Smooth muscle cell of the brain vasculature (primary cell): ENCODE measurements around the gene DOCK2.
"Not testable (repeated sequence)": the region's sequence is repeated elsewhere in the genome, so short reads cannot be mapped to it uniquely, and the experiment has no call there.

Experiments
- DNase-seq: peaks from one replicate; pipeline ENCODE4 v3.0.0-alpha.2; 2012; ENCODE audit warnings: low read depth, low spot score

The DOCK2 gene

DNA sequence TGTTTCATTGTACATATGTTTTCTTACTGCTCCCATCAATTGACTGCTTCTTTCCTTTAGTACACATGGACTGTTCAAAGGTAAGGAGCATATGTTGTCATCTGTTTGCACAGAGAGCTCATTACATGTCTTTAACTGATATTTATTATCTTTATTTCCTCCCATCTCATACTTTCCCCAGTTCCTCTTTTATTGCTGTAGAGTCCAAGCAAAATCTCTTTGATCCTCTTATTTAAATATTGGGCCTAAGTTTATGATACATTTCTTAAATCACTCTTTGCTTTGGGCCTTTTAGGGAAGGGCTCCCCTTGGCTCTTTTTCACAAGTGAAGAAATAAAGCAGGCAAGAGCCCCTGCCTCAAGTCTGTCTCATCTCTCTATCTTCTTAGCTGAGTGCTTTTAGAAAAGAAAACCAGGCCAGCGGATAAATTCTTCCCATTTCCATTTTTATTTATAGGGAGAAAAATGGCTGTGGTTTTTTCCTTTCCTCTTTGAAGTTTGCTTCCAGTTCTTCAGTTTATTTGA, 152.4 kb downstream of the DOCK2 start:
- no peak for DNase-seq

DNA sequence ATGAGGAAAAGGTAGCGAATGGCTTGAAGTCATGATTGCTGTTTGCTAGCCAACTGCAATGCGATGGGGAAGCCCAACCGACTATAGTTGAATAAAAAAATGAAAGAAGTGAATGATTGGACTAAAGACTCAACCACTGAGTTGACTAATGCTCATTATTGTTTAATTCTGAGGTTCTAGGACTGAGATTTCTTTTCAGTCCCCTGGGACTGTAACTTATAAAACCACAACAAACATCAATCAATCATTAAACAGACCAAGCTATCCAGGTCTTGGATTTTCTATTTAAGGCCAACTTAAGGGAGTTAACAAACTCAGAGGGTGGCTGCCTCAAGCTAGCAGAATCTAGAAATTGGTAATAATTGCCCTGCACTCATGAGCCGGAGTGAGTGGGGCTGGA, 154.2 kb downstream of the DOCK2 start:
- no peak for DNase-seq

- DNase-seq: no peak
Measured at GRCh38 chr5:169795338-169795737, 158.3 kb downstream of the DOCK2 start.

- DNase-seq: no peak
Measured at GRCh38 chr5:169796731-169797130, 159.7 kb downstream of the DOCK2 start.

GRCh38 chr5:169797577-169797976, 160.5 kb downstream of the DOCK2 start:
- DNase-seq: no peak

DNA sequence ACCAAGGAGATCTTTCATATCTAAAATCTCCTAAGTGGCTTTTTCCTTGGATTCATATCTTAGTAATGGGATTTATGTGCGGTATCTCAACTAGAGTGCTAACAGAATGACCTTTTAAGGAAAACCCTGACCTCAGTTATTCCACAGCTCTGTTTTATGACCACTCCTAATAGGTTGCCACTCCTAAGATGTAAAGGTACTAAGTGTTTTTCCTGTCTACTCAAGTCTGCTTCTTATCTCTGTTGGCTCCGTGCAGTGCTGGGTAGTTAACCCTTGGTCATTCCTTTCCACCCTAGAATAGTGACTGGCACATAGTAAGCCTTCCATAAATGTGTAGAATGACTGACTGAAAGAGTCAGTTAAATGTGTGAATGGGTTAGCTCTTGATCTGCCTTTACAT, 161.4 kb downstream of the DOCK2 start:
- no peak for DNase-seq

- DNase-seq: no peak
Measured at GRCh38 chr5:169798906-169799660, 162.0 kb downstream of the DOCK2 start.

DNA sequence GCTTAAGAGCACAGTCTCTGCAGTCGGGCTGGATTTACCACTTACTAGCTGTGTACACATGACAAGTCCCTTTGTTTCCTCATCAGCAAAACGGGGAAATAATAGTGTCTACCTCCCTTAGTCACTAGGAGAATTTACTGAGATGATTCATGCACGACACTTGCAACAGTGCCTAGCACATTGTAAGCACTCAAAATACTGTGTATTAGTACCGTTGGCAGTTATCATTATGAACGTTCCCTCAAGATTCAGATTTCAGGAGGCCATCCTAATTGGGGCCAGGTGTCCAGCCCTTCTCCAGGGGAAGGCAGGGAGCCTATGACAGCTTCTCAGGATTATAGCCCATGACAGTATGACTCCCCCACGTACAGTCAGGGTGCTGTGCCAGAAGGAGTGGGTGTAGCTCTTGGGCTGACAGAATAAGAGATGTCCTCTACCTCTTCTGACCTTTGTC, 164.3 kb downstream of the DOCK2 start:
- no peak for DNase-seq

- DNase-seq: no peak
Measured at GRCh38 chr5:169801781-169802180, 164.7 kb downstream of the DOCK2 start.

DNA sequence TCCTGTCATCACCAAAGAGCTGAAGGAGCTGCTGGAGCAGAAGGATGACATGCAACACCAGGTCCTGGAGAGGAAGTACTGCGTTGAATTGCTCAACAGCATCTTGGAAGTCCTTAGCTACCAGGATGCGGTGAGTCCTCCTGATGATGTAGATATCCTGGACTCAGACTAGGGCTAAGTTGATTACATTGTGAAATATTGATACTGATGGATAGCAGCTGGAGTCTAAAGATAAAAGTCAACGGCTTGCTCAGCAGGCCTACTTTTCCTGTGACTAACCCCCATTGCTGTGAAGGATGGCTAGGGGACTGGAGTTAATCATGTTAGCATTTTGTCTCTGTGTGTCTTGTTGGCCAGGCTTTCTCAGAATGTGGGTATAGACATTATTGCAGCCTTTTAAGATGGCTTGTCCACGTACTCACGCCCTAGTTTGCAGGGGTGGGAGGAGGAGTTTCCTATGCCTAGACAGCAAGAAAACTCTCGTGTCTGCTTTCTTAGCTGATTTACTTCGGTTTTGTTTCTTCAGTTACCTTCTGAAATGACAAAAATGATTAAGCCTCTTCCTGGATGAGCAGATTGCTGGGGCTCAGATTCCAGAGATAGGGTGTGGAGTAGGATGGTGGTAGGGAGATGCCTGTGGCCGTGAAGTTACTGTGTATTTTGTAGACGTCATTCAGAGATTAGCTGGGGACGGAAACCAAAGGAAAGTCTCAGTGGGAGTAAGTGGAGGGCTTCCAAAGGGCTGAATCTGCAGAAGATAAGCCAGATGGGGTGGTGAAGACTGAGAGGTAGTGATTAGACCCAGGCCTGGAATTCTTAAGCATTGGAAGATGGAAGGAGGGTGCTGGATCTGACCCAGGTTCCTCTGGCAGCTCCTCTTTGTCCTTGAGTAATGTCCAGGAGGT, 166.3 kb downstream of the DOCK2 start:
- DNase-seq: no peak

GRCh38 chr5:169804861-169805260, 167.8 kb downstream of the DOCK2 start:
- DNase-seq: no peak

GRCh38 chr5:169805527-169805934, 168.5 kb downstream of the DOCK2 start:
- no peak for DNase-seq

DNA sequence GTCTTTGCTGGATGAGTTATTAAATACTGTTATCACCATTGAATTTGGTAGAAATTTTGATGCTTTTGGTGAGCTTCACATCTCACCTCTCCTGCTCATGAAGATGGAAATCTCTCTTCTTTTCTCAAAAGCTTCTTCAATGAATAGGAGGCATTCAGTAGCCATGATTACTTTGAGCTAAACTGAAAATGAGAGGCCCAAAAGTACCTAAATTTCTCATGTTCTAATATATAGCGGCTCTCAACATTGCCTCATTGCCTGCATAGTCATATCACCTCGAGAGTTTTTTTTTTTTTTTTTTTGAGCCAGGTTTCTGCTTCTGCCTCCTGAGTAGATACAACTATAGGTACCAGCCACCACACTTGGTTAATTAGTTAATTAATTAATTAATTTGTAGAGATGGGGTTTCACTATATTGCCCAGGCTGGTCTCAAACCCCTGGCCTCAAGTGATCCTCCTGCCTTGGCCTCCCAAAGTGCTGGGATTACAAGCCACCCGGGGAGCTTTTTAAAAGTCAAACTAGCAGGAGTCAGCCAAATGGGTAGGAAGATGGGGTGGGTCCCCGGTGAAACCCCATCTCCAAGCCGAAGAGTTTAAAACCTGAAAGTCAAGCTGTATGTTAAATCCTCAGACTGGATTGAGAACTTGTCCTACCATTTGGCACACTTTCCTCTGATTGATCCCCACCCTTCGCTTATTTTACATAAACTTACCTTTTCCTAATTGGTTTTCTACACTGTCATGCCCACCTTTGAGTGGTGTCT, 169.0 kb downstream of the DOCK2 start:
- DNase-seq: no peak

- no peak for DNase-seq
Measured at GRCh38 chr5:169808118-169808581, 171.1 kb downstream of the DOCK2 start.

DNA sequence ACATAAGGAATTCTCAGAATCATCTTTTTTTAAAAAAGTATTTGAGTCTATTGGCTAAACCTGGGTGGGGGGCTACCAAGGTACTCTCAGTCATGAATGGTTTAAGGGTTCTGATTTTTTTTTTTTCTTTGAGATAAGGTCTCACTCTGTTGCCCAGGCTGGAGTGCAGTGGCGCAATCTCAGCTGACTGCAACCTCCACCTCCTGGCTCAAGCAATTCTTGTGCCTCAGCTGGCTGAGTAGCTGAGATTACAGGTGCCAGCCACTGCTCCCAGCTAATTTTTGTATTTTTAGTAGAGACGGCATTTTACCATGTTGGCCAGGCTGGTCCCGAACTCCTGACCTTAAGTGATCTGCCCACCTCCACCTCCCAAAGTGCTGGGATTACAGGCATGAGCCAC, 171.8 kb downstream of the DOCK2 start:
- not testable (repeated sequence) for DNase-seq

DNA sequence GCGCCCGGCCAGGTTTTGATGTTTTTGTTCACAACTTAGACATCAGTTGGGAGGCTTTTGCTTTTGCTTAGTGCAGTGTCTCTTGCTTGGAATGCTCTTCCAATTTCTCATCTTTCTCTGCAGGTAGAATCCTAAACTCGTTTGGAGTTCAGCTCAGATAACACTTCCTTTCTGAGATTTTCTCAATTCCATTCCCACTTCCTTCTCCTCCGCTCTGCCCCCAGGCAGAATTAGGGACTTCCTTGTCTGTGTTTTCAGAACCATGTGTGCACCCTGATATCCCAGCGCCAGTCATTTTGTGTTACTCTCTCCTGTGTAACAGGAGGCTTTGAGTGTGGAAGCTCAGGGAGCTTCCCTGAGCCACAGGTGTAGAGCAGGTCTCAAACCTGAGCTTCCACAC, 172.2 kb downstream of the DOCK2 start:
- no peak for DNase-seq

GRCh38 chr5:169810524-169810923, 173.4 kb downstream of the DOCK2 start:
- DNase-seq: no peak

GRCh38 chr5:169811023-169811422, 173.9 kb downstream of the DOCK2 start:
- DNase-seq: no peak

- DNase-seq: no peak
Measured at GRCh38 chr5:169811680-169812079, 174.6 kb downstream of the DOCK2 start.

DNA sequence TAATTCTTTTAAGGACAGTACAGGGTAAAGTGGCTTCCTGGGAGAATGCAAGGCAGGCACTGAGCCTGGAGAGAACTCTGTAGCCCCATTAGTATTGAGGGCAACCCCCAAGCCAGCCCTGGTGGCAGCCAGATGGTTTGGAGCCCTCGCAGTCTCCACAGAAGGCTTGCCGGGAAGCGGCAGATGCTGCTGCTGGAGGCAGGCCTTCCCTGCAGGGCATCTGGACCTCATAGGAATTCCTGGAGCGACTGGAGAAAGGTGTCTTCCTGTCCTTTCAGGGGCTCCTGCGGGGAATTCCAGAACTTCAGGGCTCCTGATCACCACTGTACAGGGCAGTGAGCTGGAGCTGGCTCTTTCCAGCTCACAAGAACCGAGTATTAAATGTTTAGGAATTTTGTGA, 175.7 kb downstream of the DOCK2 start:
- no peak for DNase-seq

- no peak for DNase-seq
Measured at GRCh38 chr5:169814045-169814444, 177.0 kb downstream of the DOCK2 start.

GRCh38 chr5:169814522-169814921, 177.4 kb downstream of the DOCK2 start:
- DNase-seq: no peak
